ACC112 (cell line): ENCODE data around the gene UBXN7.
"Not testable (repeated sequence)": the region's sequence is repeated elsewhere in the genome, so short reads cannot be mapped to it uniquely, and the experiment has no call there.

Experiments
- H2AFZ ChIP-seq: fragments of 200-600 bp; sonication (generic); one replicate; pipeline ENCODE4 v1.6.0; 2017; ENCODE audit warnings: antibody characterized with exemption, low read length; ENCODE audit not compliant: unreplicated experiment
- H3K27ac ChIP-seq: fragments of 200-600 bp; sonication (generic); 2 replicates; pipeline ENCODE4 v1.5.1; 2014; ENCODE audit warnings: low read depth, mild to moderate bottlenecking, antibody characterized with exemption, low read length, moderate library complexity
- H3K27me3 ChIP-seq: fragments of 200-600 bp; sonication (generic); 2 replicates; pipeline ENCODE4 v1.6.1; 2014; ENCODE audit warnings: mild to moderate bottlenecking, antibody characterized with exemption, low read length, moderate library complexity, mixed read lengths; ENCODE audit not compliant: insufficient read depth
- H3K36me3 ChIP-seq: fragments of 200-600 bp; sonication (generic); 2 replicates; pipeline ENCODE4 v1.6.1; 2016; ENCODE audit warnings: mild to moderate bottlenecking, antibody characterized with exemption, low read length, moderate library complexity, mixed read lengths; ENCODE audit not compliant: insufficient read depth
- H3K4me1 ChIP-seq: fragments of 200-600 bp; sonication (generic); one replicate; pipeline ENCODE4 v1.6.1; 2016; ENCODE audit warnings: low read length, mixed read lengths; ENCODE audit not compliant: insufficient read depth, unreplicated experiment, control insufficient read depth
- H3K4me3 ChIP-seq: fragments of 200-600 bp; sonication (generic); 2 replicates; pipeline ENCODE4 v1.5.1; 2014; ENCODE audit warnings: mild to moderate bottlenecking, low read depth, low read length
- H3K79me2 ChIP-seq: fragments of 200-600 bp; sonication (generic); one replicate; pipeline ENCODE4 v1.6.0; 2016; ENCODE audit warnings: low read length; ENCODE audit not compliant: control insufficient read depth, unreplicated experiment, insufficient read depth

UBXN7 gene

GRCh38 chr3:196323016-196323415 is 109.2 kb downstream of the UBXN7 start:
- 0 out of 2 replicates have a peak, but pooled peaks cover 2% of the 10 kb centered on the region for H3K36me3 ChIP-seq
- H3K4me1 ChIP-seq = no peaks in the 10 kb centered on the region
- no peak overlapping the region for H2AFZ ChIP-seq
- H3K27me3 ChIP-seq = no peaks in the 10 kb centered on the region
- no peaks in the 10 kb centered on the region for H3K79me2 ChIP-seq
- no peak overlapping the region for H3K27ac ChIP-seq
- no peak overlapping the region for H3K4me3 ChIP-seq

DNA sequence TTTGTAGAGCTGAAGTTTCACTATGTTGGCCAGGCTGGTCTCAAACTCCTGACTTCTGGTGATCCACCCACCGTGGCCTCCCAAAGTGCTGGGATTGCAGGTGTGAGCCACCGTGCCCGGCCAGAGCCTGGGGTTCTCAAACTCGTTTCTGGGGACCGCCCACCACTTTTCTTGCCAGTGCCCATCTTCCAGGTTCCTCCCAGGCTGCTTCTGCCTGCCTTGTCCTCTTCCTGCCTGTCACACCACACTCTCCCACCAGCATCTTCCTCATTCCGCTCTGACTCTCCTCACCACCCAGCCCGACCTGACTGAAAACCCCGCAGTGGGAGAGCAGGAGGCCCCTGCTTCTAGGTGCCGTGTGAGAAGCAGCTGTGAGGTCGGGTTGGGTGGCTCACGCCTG is 111.1 kb downstream of the UBXN7 start:
- H2AFZ ChIP-seq = no peak overlapping the region
- H3K79me2 ChIP-seq = no peaks in the 10 kb centered on the region
- H3K27me3 ChIP-seq = no peaks in the 10 kb centered on the region
- H3K4me3 ChIP-seq = no peak overlapping the region
- 0 out of 2 replicates have a peak, but pooled peaks cover 2% of the 10 kb centered on the region for H3K36me3 ChIP-seq
- no peak overlapping the region for H3K27ac ChIP-seq
- H3K4me1 ChIP-seq = peaks cover 4% of the 10 kb centered on the region

DNA sequence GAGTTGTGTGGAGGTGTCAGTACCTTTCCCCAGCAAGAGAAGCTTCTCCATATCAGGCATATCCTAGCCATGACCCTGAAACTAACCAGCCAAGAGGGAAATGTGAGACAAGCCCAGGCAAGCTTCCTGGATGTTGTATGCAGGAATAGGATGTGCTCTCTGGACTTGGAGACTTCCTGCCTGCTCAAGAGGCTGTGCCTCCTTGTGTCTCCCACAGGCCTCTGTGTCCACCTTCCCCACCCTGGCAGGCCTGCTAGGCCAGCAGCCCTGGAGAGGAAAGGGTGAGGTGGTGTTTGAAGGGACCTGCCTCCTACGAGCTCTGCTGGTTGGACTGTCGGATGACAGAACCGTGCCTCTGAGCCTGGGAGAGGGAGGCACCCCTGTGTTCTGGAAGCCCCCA is 112.1 kb downstream of the UBXN7 start:
- H3K27me3 ChIP-seq = no peaks in the 10 kb centered on the region
- no peaks in the 10 kb centered on the region for H3K79me2 ChIP-seq
- H3K27ac ChIP-seq = no peak overlapping the region
- H3K4me3 ChIP-seq = no peak overlapping the region
- peaks cover 4% of the 10 kb centered on the region for H3K4me1 ChIP-seq
- H2AFZ ChIP-seq = no peak overlapping the region
- 0 out of 2 replicates have a peak, but pooled peaks cover 2% of the 10 kb centered on the region for H3K36me3 ChIP-seq

DNA sequence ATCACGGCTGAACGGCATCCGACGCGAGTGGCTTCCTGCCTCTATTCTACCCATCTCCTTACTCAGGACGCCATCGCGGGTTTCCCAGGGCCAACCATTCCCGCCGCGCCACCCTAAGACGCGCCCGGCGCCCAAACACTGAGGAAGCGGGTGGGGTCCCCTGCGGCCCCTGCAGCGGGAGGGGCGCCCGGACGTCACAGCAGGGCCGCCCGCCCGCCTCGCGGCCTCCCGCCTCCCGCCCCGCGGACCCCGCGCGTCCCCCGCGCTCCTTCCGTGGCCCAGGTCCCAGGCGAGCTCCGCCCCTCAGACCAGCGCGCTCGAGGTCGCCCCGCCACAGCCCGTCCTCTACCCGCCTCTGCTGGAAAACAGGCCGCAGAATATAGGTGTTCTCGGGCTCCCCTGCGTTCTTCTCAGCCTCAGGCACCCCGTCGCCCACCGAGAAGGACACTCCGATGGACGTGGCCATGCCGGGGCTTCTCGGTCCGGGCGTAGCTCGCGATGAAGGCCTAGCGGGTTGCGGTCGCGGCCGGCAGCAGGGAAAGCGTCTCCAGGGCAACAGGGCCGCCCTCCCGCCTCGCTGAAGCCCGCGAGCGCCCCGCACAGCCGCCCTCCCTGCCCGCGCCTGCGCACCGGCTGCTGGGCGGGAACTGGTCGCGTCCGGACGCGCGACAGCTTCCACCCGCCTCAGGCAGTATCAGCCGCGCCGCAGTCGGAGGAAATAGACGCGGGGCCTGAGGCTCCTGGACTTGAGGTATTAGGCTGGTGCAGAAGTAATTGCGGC is 114.3 kb downstream of the UBXN7 start, which contains the start of gene DYNLT2B:
DYNLT2B (minus strand) TSS at position 554 of the 781 bp plus-strand sequence; CDS start at position 466, 88 bp downstream.
- Histone ChIP-seq H2AFZ (peak within 1 kb of the TSS; percentile 73), H3K4me1 (peaks cover 4% of the 10 kb centered on the region), H3K27me3 (no peaks in the 10 kb centered on the region), H3K79me2 (no peaks in the 10 kb centered on the region), H3K4me3 (peak within 1 kb of the TSS; percentile 81), H3K27ac (peak within 1 kb of the TSS; percentile 78), H3K36me3 (no peaks in the 10 kb centered on the region)

GRCh38 chr3:196316799-196317686 is 115.2 kb downstream of the UBXN7 start:
- peak overlapping the region; percentile 81 for H3K4me3 ChIP-seq
- not testable (repeated sequence) for H3K79me2 ChIP-seq, H3K27me3 ChIP-seq, H3K4me1 ChIP-seq, H3K36me3 ChIP-seq
- H3K27ac ChIP-seq = peak overlapping the region; percentile 78
- H2AFZ ChIP-seq = peak overlapping the region; percentile 52

GRCh38 chr3:196315821-196316220 is 116.4 kb downstream of the UBXN7 start:
- H3K4me1 ChIP-seq = peaks cover 4% of the 10 kb centered on the region
- H3K27ac ChIP-seq = no peak overlapping the region
- H3K79me2 ChIP-seq = no peaks in the 10 kb centered on the region
- H3K4me3 ChIP-seq = no peak overlapping the region
- no peaks in the 10 kb centered on the region for H3K36me3 ChIP-seq
- no peaks in the 10 kb centered on the region for H3K27me3 ChIP-seq
- no peak overlapping the region for H2AFZ ChIP-seq

DNA sequence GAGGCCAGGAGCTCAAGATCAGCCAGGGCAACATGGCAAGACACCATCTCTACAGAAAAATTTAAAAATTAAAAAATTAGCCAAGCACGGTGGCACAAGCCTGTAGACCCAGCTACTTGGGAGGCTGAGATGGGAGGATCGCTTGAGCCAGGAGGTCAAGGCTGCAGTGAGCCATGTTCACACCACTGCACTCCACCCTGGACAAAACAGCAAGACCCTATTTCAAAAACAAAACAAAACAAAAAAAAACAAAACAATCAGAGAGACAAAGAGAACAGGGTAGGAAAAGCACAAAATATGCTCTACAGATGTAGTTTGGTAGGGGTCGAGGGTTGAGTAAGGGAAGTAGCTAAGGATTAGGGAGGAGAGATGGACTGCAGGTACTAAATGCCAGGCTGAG is 117.6 kb downstream of the UBXN7 start:
- no peak overlapping the region for H3K27ac ChIP-seq
- H3K4me1 ChIP-seq = peaks cover 4% of the 10 kb centered on the region
- H2AFZ ChIP-seq = no peak overlapping the region

DNA sequence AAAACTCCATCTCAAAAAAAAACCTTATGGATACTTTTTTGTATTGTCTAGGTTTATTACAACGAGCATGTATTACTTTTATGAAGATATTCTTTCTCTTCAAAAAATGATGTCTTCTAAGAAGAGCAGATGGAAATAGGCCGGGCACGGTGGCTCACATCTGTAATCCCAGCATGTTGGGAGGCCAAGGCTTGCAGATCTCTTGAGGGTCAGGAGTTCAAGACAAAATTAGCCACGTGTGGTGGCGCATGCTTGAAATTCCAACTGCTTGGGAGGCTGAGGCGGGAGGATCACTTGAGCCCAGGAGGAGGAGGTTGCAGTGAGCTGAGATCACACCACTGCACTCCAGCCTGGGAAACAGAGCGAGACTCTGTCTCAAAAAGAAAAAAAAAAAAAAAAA is 118.1 kb downstream of the UBXN7 start:
- H3K36me3 ChIP-seq, H3K4me3 ChIP-seq, H3K27ac ChIP-seq, H2AFZ ChIP-seq, H3K79me2 ChIP-seq, H3K4me1 ChIP-seq, H3K27me3 ChIP-seq: not testable (repeated sequence)

More for the DNA sequence above, 117.6 kb downstream of the UBXN7 start:
- H3K36me3 ChIP-seq = no peaks in the 10 kb centered on the region
- H3K79me2 ChIP-seq = no peaks in the 10 kb centered on the region
- H3K27me3 ChIP-seq = no peaks in the 10 kb centered on the region
- no peak overlapping the region for H3K4me3 ChIP-seq

DNA sequence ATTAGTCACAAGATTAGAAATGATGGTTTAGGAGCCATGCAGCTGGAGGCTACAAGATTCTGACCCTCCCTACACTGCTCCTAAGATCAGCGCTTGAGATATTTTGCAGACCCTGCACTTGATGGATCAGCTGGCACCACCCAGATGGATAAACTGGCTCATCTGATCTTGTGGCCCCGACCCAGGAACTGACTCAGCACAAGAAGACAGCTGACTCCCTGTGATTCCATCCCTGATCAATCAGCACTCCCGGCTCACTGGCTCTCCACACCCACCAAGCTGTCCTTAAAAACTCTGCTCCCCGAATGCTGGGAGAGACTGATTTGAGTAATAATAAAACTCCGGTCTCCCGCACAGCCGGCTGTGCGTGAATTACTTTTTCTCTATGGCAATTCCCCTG is 129.3 kb downstream of the UBXN7 start:
- not testable (repeated sequence) for H3K4me3 ChIP-seq, H2AFZ ChIP-seq, H3K27me3 ChIP-seq, H3K27ac ChIP-seq, H3K4me1 ChIP-seq, H3K79me2 ChIP-seq, H3K36me3 ChIP-seq

- not testable (repeated sequence) for H2AFZ ChIP-seq, H3K79me2 ChIP-seq, H3K36me3 ChIP-seq, H3K4me1 ChIP-seq, H3K4me3 ChIP-seq, H3K27me3 ChIP-seq, H3K27ac ChIP-seq
Measured at GRCh38 chr3:196302551-196302950, 129.7 kb downstream of the UBXN7 start.
